ENCODE results near the gene HBP1. TPM values are rescaled to one million over a fixed set of nuclear protein-coding genes. Genes with fewer than 3 reads are reported as not detected.
"Not testable (repeated sequence)": the region's sequence is repeated elsewhere in the genome, so short reads cannot be mapped to it uniquely, and the experiment has no call there.

Gene HBP1
- total RNA-seq, 3 donors from 2014 or later, result 166 to 269 (median 176) TPM

DNA sequence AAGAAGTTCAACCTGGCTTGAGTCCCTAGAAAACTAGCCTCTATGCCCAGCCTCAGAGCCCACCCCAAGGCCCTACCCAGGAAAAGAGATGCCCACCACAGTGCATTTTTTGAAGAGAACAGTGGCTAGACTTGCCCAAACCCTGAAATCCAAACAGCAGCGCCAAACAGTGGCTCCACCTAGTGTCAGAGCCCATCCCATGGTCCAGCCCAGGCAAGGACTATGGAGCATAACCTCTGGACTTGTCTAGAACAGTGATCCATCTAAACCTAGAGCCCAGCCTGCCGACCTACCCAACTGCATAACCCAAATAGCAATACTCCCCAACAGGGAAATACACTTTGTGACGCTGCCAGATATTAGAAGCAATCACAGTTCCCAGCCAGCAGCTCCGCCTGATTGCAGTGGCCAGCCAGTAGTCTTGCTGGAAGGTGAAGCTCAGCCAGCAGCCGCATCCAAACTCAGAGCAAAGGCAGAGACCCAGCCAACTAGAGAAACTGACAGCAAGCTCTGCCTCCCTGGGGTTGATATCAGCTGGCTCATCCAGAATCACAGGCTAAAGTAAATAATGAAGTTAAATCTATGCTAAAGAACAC is 44.5 kb downstream of the HBP1 start:
- intact Hi-C loops (cut with DNase I; ENCODE audit: low total_unique reads), result no loop called here
- no peak overlapping the region for H3K27ac ChIP-seq
- H3K4me1 ChIP-seq, result no peaks in the 10 kb centered on the region
- H3K9me3 ChIP-seq, result peaks cover 0 to 3% of the 10 kb centered on the region in 2 donors
- no peaks in the 10 kb centered on the region for H3K27me3 ChIP-seq
- H3K36me3 ChIP-seq, result no peaks in the 10 kb centered on the region
- DNase-seq (ENCODE audit: low spot score in 2 of 2), result no peak
- no peak overlapping the region for H3K4me3 ChIP-seq
- TF ChIP-seq, protein P1, sequence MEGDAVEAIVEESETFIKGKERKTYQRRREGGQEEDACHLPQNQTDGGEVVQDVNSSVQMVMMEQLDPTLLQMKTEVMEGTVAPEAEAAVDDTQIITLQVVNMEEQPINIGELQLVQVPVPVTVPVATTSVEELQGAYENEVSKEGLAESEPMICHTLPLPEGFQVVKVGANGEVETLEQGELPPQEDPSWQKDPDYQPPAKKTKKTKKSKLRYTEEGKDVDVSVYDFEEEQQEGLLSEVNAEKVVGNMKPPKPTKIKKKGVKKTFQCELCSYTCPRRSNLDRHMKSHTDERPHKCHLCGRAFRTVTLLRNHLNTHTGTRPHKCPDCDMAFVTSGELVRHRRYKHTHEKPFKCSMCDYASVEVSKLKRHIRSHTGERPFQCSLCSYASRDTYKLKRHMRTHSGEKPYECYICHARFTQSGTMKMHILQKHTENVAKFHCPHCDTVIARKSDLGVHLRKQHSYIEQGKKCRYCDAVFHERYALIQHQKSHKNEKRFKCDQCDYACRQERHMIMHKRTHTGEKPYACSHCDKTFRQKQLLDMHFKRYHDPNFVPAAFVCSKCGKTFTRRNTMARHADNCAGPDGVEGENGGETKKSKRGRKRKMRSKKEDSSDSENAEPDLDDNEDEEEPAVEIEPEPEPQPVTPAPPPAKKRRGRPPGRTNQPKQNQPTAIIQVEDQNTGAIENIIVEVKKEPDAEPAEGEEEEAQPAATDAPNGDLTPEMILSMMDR (IDR thresholded peaks at IDR 0.05), result no peak
- TF ChIP-seq POLR2A (IDR thresholded peaks at IDR 0.05) (no peak), POLR2AphosphoS5 (IDR thresholded peaks at IDR 0.05) (no peak)

DNA sequence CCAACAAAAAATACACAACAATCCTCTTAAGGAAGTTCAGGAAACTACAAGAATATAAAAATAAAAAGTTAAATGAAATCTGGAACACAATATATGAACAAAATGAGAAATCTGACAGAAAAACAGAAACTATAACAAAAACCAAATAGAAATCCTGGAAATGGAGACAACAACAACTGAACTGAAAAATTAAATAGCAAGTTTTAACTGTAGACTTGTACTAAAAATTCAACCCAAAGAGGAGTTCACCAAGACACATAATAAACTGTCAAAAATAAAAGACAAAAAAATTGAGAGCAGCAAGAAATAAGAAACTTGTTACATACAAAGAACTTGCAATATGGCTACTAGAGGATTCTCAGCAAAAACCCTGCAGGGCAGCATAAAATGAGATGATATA is 45.1 kb downstream of the HBP1 start:
- Histone ChIP-seq H3K27ac (no peak overlapping the region), H3K9me3 (peaks cover 0 to 3% of the 10 kb centered on the region in 2 donors), H3K36me3 (no peaks in the 10 kb centered on the region), H3K4me3 (no peak overlapping the region), H3K27me3 (no peaks in the 10 kb centered on the region), H3K4me1 (no peaks in the 10 kb centered on the region)
- no peak for DNase-seq (ENCODE audit: low spot score in 2 of 2)
- intact Hi-C loops (cut with DNase I; ENCODE audit: low total_unique reads), result no loop called here
- TF ChIP-seq, protein P1 (IDR thresholded peaks at IDR 0.05), result no peak
- TF ChIP-seq POLR2A (IDR thresholded peaks at IDR 0.05) (no peak), POLR2AphosphoS5 (IDR thresholded peaks at IDR 0.05) (no peak)

DNA sequence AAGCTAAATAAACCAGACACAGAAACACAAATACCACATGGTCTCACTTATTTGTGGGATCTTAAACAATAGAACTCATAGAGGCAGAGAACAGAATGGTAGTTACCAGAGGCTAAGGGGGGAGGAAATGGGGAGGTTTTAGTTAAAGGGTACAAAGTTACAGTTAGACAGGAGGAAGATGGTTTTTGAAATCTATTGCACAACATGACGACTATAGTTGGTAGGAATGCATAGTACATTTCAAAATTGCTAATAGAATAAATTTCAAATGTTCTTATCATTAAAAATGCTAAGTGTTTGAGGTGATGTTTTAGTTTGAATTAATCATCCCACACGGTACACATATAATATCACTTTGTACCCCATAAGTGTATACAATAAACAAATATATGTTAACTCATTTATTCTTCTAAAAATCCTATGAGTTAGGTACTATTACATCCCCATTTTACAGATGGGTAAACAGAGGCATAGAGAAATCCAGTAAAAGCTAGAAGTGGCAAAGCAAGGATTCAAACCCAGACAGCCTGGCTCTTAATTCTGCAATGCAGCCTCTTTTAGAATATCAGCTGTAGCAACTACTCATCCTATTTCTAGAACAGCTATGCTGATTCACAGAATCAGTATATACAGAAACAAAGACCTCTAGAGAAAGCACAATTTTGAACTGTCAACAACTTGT is 50.9 kb downstream of the HBP1 start:
- TF ChIP-seq POLR2A (IDR thresholded peaks at IDR 0.05) (no peak), POLR2AphosphoS5 (IDR thresholded peaks at IDR 0.05) (no peak)
- TF ChIP-seq, protein P1 (IDR thresholded peaks at IDR 0.05), result no peak
- Histone ChIP-seq H3K4me1 (no peaks in the 10 kb centered on the region), H3K36me3 (no peaks in the 10 kb centered on the region), H3K27ac (no peak overlapping the region), H3K27me3 (no peaks in the 10 kb centered on the region), H3K9me3 (no peaks in the 10 kb centered on the region), H3K4me3 (no peak overlapping the region)
- DNase-seq (ENCODE audit: low spot score in 2 of 2), result no peak
- intact Hi-C loops (cut with DNase I; ENCODE audit: low total_unique reads), result no loop called here

DNA sequence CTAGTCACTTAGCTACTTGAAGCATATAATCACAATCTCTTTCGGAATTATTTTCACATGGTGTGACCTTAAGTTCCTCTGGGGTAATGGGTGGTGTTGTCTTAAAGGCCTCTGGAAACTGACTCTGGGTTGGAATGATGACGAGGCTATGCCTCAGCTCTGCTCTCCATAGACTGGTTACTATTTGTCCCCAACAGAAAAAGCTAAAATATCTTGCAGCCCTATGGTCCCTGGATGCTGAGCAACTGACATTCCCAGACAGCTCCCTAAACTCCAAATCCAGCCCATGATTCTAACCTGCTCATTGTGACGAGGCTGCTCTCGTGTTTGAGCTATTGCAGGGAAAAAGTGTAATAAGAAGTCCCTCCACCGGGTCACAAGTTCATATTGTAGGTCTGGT is 51.6 kb downstream of the HBP1 start:
- no peaks in the 10 kb centered on the region for H3K4me1 ChIP-seq
- no peak for TF ChIP-seq POLR2AphosphoS5 (IDR thresholded peaks at IDR 0.05)
- TF ChIP-seq POLR2A (IDR thresholded peaks at IDR 0.05), result no peak
- TF ChIP-seq, protein P1 (IDR thresholded peaks at IDR 0.05), result no peak
- no peaks in the 10 kb centered on the region for H3K36me3 ChIP-seq
- DNase-seq (ENCODE audit: low spot score in 2 of 2), result no peak
- no peaks in the 10 kb centered on the region for H3K9me3 ChIP-seq
- H3K4me3 ChIP-seq, result no peak overlapping the region
- no peak overlapping the region for H3K27ac ChIP-seq
- H3K27me3 ChIP-seq, result no peaks in the 10 kb centered on the region
- intact Hi-C loops (cut with DNase I; ENCODE audit: low total_unique reads), result no loop called here

DNA sequence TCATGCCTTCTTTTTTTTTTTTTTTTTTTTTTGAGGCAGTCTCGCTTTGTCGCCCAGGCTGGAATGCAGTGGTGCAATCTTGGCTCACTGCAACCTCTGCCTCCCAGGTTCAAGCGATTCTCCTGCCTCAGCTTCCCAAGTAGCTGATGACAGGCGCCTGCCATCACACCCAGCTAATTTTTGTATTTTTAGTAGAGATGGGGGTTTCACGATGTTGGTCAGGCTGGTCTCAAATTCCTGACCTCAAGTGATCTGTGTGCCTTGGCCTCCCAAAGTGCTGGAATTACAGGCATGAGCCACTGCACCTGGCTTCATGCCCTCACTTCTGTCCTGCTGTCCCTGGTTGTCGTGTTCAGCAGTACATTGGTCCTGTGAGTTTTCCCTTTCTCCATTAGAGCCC is 52.0 kb downstream of the HBP1 start:
- intact Hi-C loops (cut with DNase I; ENCODE audit: low total_unique reads); H3K27ac ChIP-seq; H3K36me3 ChIP-seq; DNase-seq (ENCODE audit: low spot score in 2 of 2); H3K27me3 ChIP-seq; H3K9me3 ChIP-seq; H3K4me1 ChIP-seq; H3K4me3 ChIP-seq: not testable (repeated sequence)
